RWPE2 (cell line): Measurements from ENCODE around the gene LRRC42.

Experiments used
- ATAC-seq: fragments of 200-7000 bp; cut with Tn5 transposase; 3 replicates; pipeline ENCODE4 v1.9.1; 2021; ENCODE audit warnings: low read depth
- DNase-seq: peaks from one replicate; pipeline ENCODE4 v3.0.0-alpha.2; 2020; ENCODE audit warnings: low spot score
- H3K27ac ChIP-seq: fragments of 450-650 bp; 2 replicates; pipeline ENCODE4 v1.5.1; 2017; ENCODE audit warnings: mild to moderate bottlenecking; ENCODE audit not compliant: poor library complexity, severe bottlenecking
- H3K27me3 ChIP-seq: fragments of 250-450 bp; sonication (Bioruptor Pico); 2 replicates; pipeline ENCODE4 v1.5.1; 2021; ENCODE audit warnings: mild to moderate bottlenecking, moderate library complexity; ENCODE audit not compliant: insufficient read depth, poor library complexity, severe bottlenecking
- H3K36me3 ChIP-seq: fragments of 250-450 bp; sonication (Bioruptor Pico); 2 replicates; pipeline ENCODE4 v1.5.1; 2020; ENCODE audit warnings: low read depth, mild to moderate bottlenecking, moderate library complexity
- H3K4me1 ChIP-seq: fragments of 250-450 bp; sonication (Bioruptor Pico); 2 replicates; pipeline ENCODE4 v1.5.1; 2021; ENCODE audit warnings: mild to moderate bottlenecking, moderate library complexity; ENCODE audit not compliant: insufficient read depth, poor library complexity, severe bottlenecking
- H3K4me3 ChIP-seq: fragments of 250-450 bp; sonication (Bioruptor Pico); 2 replicates; pipeline ENCODE4 v1.5.1; 2021; ENCODE audit warnings: mild to moderate bottlenecking, moderate library complexity; ENCODE audit not compliant: severe bottlenecking
- H3K9me3 ChIP-seq: fragments of 250-450 bp; sonication (Bioruptor Pico); 2 replicates; pipeline ENCODE4 v1.5.1; 2021; ENCODE audit warnings: mild to moderate bottlenecking, moderate library complexity; ENCODE audit not compliant: severe bottlenecking
- TF ChIP-seq, protein P1 (sequence below): fragments of 450-650 bp; IDR thresholded peaks from one replicate; pipeline ENCODE4 v1.5.1; 2017; ENCODE audit warnings: mild to moderate bottlenecking, moderate library complexity; ENCODE audit not compliant: poor library complexity, severe bottlenecking

LRRC42 gene

DNA sequence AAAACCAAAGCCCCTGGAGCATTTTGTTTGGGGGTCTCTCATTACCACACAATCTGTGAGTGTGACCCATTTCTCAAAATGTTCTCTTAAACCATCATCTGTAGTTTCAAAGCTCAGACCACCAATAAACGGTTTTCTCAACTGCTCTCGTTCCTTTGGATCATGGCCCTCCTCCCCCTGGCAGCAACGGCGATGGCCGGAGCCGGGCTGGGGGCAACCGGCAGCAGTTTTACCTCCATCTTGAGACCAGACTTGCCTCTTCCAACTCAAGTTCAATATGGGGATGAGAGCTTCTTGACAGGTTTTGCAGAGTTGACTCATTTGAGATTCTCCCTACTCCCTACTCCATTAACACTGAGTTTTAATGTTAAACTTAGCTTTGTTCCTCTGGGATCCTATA lies 29.7 kb downstream of the LRRC42 start:
- no peak for DNase-seq
- Histone ChIP-seq H3K9me3 (no peaks in the 10 kb centered on the region), H3K27ac (no peak overlapping the region), H3K4me1 (no peaks in the 10 kb centered on the region), H3K4me3 (no peak overlapping the region), H3K27me3 (no peaks in the 10 kb centered on the region), H3K36me3 (peaks cover under 1% of the 10 kb centered on the region; the same call in 1 of the 2 replicates)
- TF ChIP-seq, protein P1, sequence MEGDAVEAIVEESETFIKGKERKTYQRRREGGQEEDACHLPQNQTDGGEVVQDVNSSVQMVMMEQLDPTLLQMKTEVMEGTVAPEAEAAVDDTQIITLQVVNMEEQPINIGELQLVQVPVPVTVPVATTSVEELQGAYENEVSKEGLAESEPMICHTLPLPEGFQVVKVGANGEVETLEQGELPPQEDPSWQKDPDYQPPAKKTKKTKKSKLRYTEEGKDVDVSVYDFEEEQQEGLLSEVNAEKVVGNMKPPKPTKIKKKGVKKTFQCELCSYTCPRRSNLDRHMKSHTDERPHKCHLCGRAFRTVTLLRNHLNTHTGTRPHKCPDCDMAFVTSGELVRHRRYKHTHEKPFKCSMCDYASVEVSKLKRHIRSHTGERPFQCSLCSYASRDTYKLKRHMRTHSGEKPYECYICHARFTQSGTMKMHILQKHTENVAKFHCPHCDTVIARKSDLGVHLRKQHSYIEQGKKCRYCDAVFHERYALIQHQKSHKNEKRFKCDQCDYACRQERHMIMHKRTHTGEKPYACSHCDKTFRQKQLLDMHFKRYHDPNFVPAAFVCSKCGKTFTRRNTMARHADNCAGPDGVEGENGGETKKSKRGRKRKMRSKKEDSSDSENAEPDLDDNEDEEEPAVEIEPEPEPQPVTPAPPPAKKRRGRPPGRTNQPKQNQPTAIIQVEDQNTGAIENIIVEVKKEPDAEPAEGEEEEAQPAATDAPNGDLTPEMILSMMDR, result no peak
- no peak for ATAC-seq

DNA sequence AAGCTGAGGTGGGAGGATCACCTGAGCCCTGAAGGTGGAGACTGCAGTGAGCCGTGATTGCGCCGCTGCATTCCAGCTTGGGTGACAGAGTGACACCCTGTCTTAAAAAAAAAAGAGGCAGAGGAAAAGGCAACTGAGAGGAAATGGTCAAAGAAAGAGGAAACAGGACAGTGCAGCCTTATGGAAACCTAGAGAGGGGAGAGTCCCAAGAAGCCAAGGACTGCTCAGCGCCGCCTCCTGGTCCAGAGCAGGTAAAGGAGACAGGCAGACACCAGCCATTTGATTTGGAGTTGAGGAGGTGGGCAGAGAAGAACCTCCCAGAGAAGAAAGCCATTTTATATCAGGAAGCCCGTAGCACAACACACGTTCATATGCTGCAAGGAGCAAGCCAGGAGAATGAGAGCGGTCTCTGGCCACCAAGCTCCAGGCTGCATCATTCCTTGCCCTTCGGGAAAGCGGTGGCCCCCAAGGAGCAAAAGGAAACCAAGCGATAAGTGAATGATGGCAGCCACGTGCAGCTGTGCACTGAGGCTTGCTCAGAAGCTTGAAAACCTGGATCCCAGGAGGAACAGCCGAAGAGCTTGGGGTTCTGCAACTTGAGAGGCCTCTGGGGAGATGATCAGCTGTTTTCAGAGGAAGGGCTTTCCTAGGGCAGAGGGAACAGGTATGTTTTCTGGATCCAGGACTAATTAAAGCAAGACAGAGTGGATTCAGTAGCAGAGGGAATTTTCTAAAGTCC lies 33.7 kb downstream of the LRRC42 start:
- TF ChIP-seq, protein P1, result no peak
- Histone ChIP-seq H3K4me1 (no peaks in the 10 kb centered on the region), H3K27ac (no peak overlapping the region), H3K36me3 (no peaks in the 10 kb centered on the region), H3K27me3 (no peaks in the 10 kb centered on the region), H3K9me3 (no peaks in the 10 kb centered on the region), H3K4me3 (no peak overlapping the region)
- DNase-seq, result no peak
- no peak for ATAC-seq

GRCh38 chr1:53981220-53981619 lies 35.1 kb downstream of the LRRC42 start:
- no peaks in the 10 kb centered on the region for H3K27me3 ChIP-seq
- H3K27ac ChIP-seq, result no peak overlapping the region
- H3K36me3 ChIP-seq, result no peaks in the 10 kb centered on the region
- no peak for ATAC-seq
- H3K9me3 ChIP-seq, result no peaks in the 10 kb centered on the region
- no peaks in the 10 kb centered on the region for H3K4me1 ChIP-seq
- no peak for DNase-seq
- H3K4me3 ChIP-seq, result no peak overlapping the region
- TF ChIP-seq, protein P1, result no peak

GRCh38 chr1:53982034-53982762 lies 36.0 kb downstream of the LRRC42 start:
- DNase-seq (no peak), ATAC-seq (peak; percentile 66)
- Histone ChIP-seq H3K27me3 (no peaks in the 10 kb centered on the region), H3K36me3 (no peaks in the 10 kb centered on the region), H3K4me3 (no peak overlapping the region), H3K9me3 (no peaks in the 10 kb centered on the region), H3K4me1 (no peaks in the 10 kb centered on the region), H3K27ac (no peak overlapping the region)
- TF ChIP-seq, protein P1, result no peak

GRCh38 chr1:53982763-53983104 lies 36.6 kb downstream of the LRRC42 start:
- H3K4me3 ChIP-seq, result no peak overlapping the region

More at GRCh38 chr1:53982763-53983104, 36.6 kb downstream of the LRRC42 start:
- Histone ChIP-seq H3K27ac (no peak overlapping the region), H3K4me1 (no peaks in the 10 kb centered on the region), H3K36me3 (no peaks in the 10 kb centered on the region), H3K27me3 (no peaks in the 10 kb centered on the region), H3K9me3 (no peaks in the 10 kb centered on the region)
- ATAC-seq (no peak), DNase-seq (no peak)
- TF ChIP-seq, protein P1, result no peak
